SH-SY5Y (cell line): ENCODE data around the gene GREB1L.

Experiments
- GATA2 ChIP-seq: IDR thresholded peaks from 2 replicates; pipeline ENCODE4 v1.6.1; 2011; ENCODE audit warnings: mild to moderate bottlenecking, low read depth, low read length
- GATA3 ChIP-seq: IDR thresholded peaks from 2 replicates; pipeline ENCODE4 v1.6.1; 2011; ENCODE audit warnings: low read depth, mild to moderate bottlenecking, low read length, moderate library complexity

DNA sequence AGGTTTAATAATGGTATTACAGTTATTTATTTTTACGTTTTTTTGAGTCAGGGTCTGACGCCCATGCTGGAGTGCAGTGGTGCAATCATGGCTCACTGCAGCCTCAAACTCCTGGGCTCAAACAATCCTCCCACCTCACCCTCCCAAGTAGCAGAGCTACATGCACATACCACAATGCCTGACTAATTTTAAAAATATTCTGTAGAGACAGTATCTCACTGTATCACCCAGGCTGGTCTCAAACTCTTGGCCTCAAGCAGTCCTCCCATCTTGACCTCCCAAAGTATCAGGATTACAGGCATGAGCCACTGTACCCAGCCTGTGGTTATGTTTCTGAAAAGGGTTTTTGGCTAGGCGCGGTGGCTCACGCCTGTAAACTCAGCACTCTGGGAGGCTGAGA is 237.7 kb downstream of the GREB1L start:
- TF ChIP-seq GATA2 (no peak), GATA3 (no peak)
